ENCODE data around the gene RHEX. TPM values are rescaled to one million over a fixed set of nuclear protein-coding genes. Genes with fewer than 3 reads are reported as not detected.

Gene RHEX
- polyA plus RNA-seq, 2 of the 4 experiments (the other 2 are of a cell fraction), result not detected

GRCh38 chr1:206005778-206006180 lies 47.2 kb upstream of the RHEX start:
- ATAC-seq (no peak), FAIRE-seq (no peak), DNase-seq (ENCODE audit: low read depth in 1 of 2, low spot score in 1 of 2) (no peak)
- TF ChIP-seq REST (IDR thresholded peaks at IDR 0.05) (no peak), E2F6 (IDR thresholded peaks at IDR 0.05; ENCODE audit: borderline replicate concordance, low read depth) (no peak), CTCF (IDR thresholded peaks at IDR 0.05) (no peak), JUNB (IDR thresholded peaks at IDR 0.05) (no peak)
- CTCF ChIA-PET, result interaction anchor here (0.7 to 1.6 kb wide), 2 partner anchors 21 to 25 kb away, joined by 3 read pairs; no protein-coding TSS in a partner anchor
- 67% methylated on average over 8 of the region's 8 CpGs for WGBS (ENCODE audit: missing lambda C conversion rate)
- POLR2A ChIA-PET, result no interaction called here
- Histone ChIP-seq H3K4me1 (peaks cover 23% of the 10 kb centered on the region), H3K4me2 (no peak overlapping the region), H3K4me3 (no peak overlapping the region), H3K9me3 (no peaks in the 10 kb centered on the region), H3K27ac (no peak overlapping the region)

GRCh38 chr1:206006946-206007345 lies 46.0 kb upstream of the RHEX start:
- TF ChIP-seq NR3C1 (IDR thresholded peaks at IDR 0.05) (no peak), RARB (CRISPR knock-in tag; IDR thresholded peaks at IDR 0.05) (no peak), BHLHE40 (IDR thresholded peaks at IDR 0.05; ENCODE audit: low read depth, low read length) (no peak), EHMT2 (IDR thresholded peaks at IDR 0.05; ENCODE audit: low read depth) (no peak), FOSL2 (IDR thresholded peaks at IDR 0.05) (no peak), FOSL2 (CRISPR knock-in tag; IDR thresholded peaks at IDR 0.05) (no peak), HOXA7 (CRISPR knock-in tag; IDR thresholded peaks at IDR 0.05) (no peak), CTCF (IDR thresholded peaks at IDR 0.05) (no peak), RAD21 (conservative IDR thresholded peaks at IDR 0.05 in 1 of 2, IDR thresholded peaks at IDR 0.05 in 1 of 2) (no peak), USF2 (IDR thresholded peaks at IDR 0.05) (no peak), SMC3 (IDR thresholded peaks at IDR 0.05) (no peak), CHD2 (IDR thresholded peaks at IDR 0.05; ENCODE audit: low read length, partially characterized antibody) (no peak), JUNB (IDR thresholded peaks at IDR 0.05) (no peak)
- no peaks in the 10 kb centered on the region for H3K9me3 ChIP-seq
- H3K27ac ChIP-seq, result no peak overlapping the region
- ChIA-PET POLR2A (no interaction called here), CTCF (interaction anchor here (1.1 kb wide), 1 partner anchor 30 kb away, joined by 3 read pairs; no protein-coding TSS in a partner anchor)
- ATAC-seq (no peak), FAIRE-seq (no peak), DNase-seq (ENCODE audit: low read depth in 1 of 2, low spot score in 1 of 2) (no peak)
- no peak overlapping the region for H3K4me3 ChIP-seq
- WGBS (ENCODE audit: missing lambda C conversion rate), result 44% methylated on average over 4 of the region's 4 CpGs
- H3K4me2 ChIP-seq, result no peak overlapping the region
- H3K4me1 ChIP-seq, result peaks cover 15% of the 10 kb centered on the region

All from A549 (cell line).